ENCODE measurements around the gene PCTP.

The PCTP gene

DNA sequence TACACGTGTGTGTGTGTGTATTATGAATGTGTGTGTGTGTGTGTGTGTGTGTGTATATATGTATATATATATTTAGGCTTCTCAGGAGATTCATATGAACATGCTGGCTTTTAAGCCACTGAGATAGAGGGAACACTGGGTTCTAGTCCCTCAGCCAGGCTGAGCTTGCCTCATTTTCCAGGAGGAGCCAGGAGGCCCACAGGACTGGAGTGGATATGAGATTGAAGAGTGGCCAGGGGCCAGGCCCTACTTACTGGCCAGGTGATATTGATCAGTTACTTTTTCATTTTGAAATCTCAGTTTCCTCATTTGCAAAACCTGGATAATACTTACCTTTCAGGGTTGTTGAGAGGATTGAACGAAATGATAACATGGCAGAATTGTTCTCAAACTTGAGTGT is 5.8 kb downstream of the PCTP start:
- Histone ChIP-seq H3K9me3 (ENCODE audit: control insufficient read depth, insufficient read depth, low read length) (no peaks in the 10 kb centered on the region), H3K4me1 (ENCODE audit: insufficient read depth, low read length) (peaks cover 5% of the 10 kb centered on the region; the same call in 1 of the 2 replicates), H3K9ac (ENCODE audit: low read depth, low read length) (no peak overlapping the region), H3K36me3 (ENCODE audit: insufficient read depth, low read length) (no peaks in the 10 kb centered on the region; the same call in 1 of the 2 replicates)

DNA sequence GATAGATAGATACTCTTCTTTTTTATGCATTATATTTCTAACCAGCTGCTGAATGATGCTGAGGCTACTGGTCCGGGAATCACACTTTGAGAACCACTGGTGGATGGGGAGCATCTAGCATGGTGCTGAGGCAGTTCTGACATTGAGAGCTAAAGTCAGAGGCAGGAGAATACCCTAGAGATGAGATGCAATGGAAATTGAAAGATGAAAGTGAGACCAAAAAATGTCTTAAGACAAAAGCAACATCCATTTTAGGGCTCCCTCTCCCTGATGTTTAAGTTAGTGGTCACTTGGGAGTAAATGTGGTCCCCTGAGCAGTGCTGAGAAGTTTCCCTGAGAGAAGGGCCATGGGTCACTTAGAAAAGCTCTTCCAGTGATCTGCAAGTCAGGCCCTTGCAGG is 6.8 kb downstream of the PCTP start:
- Histone ChIP-seq H3K9me3 (ENCODE audit: control insufficient read depth, insufficient read depth, low read length) (no peaks in the 10 kb centered on the region), H3K36me3 (ENCODE audit: insufficient read depth, low read length) (no peaks in the 10 kb centered on the region; the same call in 1 of the 2 replicates), H3K9ac (ENCODE audit: low read depth, low read length) (no peak overlapping the region), H3K4me1 (ENCODE audit: insufficient read depth, low read length) (no peaks in the 10 kb centered on the region)

DNA sequence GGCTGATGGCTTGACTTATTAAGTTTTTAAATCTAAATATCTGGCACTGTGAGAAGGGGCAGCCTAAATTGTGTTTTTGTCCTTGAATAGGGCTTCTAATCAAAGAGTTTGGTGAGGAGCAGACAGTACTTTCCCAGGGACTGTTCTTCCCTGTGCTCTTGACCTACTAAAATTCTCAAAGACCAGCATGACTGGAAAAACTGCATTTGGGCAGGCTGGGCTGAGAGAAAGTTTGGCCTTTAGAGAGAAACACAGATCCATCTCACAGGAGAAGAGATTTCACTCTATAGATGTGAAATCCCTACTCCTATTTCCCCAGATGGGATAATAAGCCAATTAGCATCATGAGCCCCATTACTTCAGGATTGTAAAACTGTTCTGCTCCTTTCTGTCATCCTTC is 7.3 kb downstream of the PCTP start:
- no peak overlapping the region for H3K9ac ChIP-seq (ENCODE audit: low read depth, low read length)
- no peaks in the 10 kb centered on the region for H3K9me3 ChIP-seq (ENCODE audit: control insufficient read depth, insufficient read depth, low read length)
- H3K4me1 ChIP-seq (ENCODE audit: insufficient read depth, low read length) = no peaks in the 10 kb centered on the region
- H3K36me3 ChIP-seq (ENCODE audit: insufficient read depth, low read length) = no peaks in the 10 kb centered on the region; the same call in 1 of the 2 replicates

DNA sequence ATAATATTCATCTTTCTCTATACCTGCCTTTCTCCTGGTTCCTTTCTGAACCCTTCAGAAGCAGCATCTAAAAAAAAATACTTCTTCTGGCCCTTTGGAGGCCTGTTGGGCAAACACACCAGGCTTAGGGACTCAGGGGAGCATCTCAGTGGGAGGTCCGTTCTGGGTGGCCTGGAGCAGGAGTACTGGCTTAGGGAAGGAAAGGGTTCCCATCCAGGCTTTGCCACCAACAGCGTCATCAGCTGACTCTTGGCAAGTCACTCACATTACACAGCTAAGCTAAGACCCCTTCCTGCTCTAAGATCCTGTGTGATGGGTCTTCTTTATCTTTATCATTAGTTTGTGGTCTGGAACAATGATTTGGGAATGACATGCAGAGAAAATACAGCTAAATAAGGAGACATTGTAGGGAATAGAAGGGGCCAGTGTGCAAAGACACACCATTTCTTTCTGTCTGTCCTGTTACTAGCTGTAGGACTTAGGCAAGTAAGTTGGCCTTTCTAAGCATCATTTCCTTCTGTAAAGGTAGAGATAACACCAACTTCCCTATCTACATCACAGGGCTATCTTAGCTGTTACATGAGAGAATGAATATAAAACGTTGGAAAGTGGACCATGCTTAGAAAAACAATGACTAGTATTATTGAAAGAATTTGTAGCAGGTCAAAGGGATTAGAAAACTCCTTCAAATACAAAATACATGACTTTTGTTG is 9.9 kb downstream of the PCTP start:
- Histone ChIP-seq H3K9me3 (ENCODE audit: control insufficient read depth, insufficient read depth, low read length) (no peaks in the 10 kb centered on the region), H3K4me1 (ENCODE audit: insufficient read depth, low read length) (no peaks in the 10 kb centered on the region), H3K36me3 (ENCODE audit: insufficient read depth, low read length) (no peaks in the 10 kb centered on the region), H3K9ac (ENCODE audit: low read depth, low read length) (no peak overlapping the region)

DNA sequence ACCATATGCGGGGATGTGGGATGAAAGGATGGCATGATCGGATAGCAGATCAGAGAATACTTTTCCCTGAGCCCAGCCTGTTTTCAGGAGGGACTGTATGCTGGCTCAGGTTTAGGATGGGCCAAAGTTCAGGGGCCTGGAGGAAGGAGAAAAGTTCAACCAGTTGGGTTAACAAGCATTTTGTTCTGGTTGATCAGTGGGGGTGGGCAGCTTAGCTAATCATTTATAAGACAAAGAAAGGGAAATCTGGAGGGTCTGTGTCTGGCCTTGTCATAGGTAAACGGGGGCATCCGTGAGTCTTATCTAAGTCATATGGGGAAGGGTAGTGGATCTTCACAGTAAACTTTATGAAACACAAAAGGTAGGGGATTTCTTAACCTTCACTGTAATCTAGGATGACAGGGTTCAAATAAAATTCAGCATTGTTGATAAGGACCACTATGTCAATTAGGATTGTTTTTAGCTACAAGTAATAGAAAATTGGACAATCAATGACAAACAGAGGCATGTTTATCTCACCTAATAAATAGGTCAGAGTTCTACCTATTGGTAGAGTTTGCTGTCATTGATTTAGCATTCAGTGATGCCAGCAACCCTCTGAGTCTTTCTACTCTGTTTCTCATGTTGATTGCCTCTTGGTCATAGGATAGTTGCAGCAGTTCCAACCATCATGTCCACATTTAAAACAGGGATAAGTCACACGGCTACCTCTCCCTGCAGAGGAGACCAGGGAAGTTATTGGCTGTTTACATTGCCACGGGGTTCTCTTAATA is 11.4 kb downstream of the PCTP start:
- Histone ChIP-seq H3K4me1 (ENCODE audit: insufficient read depth, low read length) (no peaks in the 10 kb centered on the region), H3K9me3 (ENCODE audit: control insufficient read depth, insufficient read depth, low read length) (no peaks in the 10 kb centered on the region), H3K9ac (ENCODE audit: low read depth, low read length) (no peak overlapping the region), H3K36me3 (ENCODE audit: insufficient read depth, low read length) (no peaks in the 10 kb centered on the region)

DNA sequence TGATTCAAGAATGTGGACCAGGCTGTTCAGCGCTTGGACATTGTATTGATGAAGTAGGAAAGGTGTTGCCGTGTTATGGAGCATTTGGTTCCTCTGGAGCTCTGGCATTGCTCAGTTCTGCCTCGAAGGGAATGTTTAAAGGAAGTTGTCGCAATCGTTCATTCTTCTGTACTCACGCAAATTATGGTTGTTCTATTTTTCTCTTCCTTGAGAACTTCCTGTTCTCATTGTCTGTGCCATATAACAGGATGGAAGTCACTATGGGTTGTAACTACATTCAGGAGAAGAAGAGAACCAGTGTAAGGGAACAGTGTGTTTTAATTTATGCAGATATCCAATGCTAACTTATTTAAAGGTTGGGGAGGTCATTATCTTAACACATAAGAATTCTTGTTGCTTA is 13.0 kb downstream of the PCTP start:
- Histone ChIP-seq H3K9ac (ENCODE audit: low read depth, low read length) (no peak overlapping the region), H3K4me1 (ENCODE audit: insufficient read depth, low read length) (no peaks in the 10 kb centered on the region), H3K36me3 (ENCODE audit: insufficient read depth, low read length) (no peaks in the 10 kb centered on the region), H3K9me3 (ENCODE audit: control insufficient read depth, insufficient read depth, low read length) (no peaks in the 10 kb centered on the region)

DNA sequence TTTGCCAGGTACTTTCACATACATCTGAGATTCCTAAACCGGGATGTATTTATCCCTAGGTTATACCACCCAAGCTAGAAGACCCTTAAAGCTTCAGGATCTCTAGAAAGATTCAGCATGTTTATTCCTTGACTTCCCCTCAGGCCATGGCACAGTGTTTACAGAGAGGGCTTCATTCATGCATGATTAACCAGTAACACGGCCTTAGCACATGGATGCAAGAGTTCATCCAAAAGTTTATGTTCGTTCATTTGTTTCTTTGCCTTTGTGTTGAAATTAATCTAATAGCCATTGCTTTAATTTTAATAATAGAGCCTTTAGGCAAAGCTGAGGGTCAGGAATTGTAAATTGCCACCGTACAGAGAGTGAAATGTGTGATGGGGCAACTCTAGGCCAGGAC is 13.8 kb downstream of the PCTP start:
- H3K9ac ChIP-seq (ENCODE audit: low read depth, low read length) = no peak overlapping the region
- no peaks in the 10 kb centered on the region for H3K4me1 ChIP-seq (ENCODE audit: insufficient read depth, low read length)
- H3K9me3 ChIP-seq (ENCODE audit: control insufficient read depth, insufficient read depth, low read length) = no peaks in the 10 kb centered on the region
- H3K36me3 ChIP-seq (ENCODE audit: insufficient read depth, low read length) = no peaks in the 10 kb centered on the region

DNA sequence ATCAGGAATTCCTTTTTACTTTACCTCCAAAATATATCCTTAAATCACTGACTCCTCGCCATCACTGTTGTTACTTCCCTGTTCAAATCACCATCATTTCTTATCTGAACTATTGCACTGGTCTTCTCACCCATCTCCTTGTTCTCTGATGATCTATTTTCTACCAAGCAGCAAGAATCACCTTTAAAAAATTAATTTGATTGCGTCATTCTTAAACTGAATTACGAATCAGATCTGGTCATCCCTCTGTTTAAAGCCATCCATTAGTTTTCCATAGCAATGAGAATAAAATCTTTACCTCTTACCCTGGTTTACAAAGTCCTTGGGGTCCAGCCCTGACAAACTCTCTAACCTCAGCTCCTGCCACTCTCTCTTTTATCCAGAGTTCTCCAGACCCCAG is 14.6 kb downstream of the PCTP start:
- Histone ChIP-seq H3K36me3 (ENCODE audit: insufficient read depth, low read length) (no peaks in the 10 kb centered on the region), H3K4me1 (ENCODE audit: insufficient read depth, low read length) (no peaks in the 10 kb centered on the region), H3K9ac (ENCODE audit: low read depth, low read length) (no peak overlapping the region), H3K9me3 (ENCODE audit: control insufficient read depth, insufficient read depth, low read length) (no peaks in the 10 kb centered on the region)

DNA sequence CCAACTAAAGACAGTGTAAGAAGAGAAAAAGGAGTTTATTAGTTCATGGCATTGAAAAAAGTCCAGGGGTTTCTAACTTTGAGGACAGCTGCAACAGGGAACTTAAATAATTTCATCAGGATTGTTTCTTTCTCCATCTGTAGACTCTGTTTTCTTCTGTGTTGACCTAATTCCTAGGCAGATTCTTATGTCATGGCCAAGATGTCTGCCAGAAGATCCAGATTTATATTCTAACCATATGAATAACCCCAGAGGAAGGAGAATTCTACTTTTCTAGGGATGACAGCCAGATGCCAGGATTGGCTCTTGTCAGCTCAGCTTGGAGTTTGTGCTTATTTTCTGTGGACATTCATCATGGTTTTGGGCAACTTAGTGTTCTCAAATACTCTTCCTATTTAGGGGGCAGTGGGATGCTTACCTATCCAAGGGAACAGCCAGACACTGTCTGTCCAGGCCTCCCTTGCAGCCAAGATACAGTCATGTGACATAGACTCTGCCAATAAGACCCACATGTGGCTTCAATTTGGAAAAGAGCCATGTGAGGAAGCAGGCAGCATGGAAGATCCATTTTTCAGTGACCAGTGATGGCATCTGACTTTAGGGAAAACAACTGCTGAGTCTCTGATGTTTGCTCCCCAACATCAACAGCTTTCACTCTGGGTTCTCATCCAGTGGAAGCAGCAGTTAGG is 18.2 kb downstream of the PCTP start:
- H3K9me3 ChIP-seq (ENCODE audit: control insufficient read depth, insufficient read depth, low read length) = no peaks in the 10 kb centered on the region
- no peak overlapping the region for H3K9ac ChIP-seq (ENCODE audit: low read depth, low read length)
- H3K36me3 ChIP-seq (ENCODE audit: insufficient read depth, low read length) = no peaks in the 10 kb centered on the region; the same call in 1 of the 2 replicates
- no peaks in the 10 kb centered on the region for H3K4me1 ChIP-seq (ENCODE audit: insufficient read depth, low read length)

DNA sequence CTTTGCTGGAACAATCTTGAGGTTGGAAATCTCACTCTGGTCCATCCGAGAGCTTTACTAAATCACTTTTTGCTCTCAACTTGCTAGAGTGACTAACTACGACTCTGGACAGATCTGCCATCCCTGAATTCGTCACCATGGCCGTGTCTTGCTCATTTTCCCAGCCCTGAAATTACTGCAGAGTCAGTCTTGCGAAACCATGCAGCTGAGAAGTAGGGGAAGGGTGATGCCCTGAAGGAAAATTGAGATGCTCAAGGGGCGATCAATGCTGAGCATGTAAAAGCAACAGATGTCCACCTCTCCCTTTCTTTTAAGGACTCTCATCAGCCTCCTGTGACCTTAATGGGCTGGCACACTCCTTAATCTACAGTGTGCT is 18.8 kb downstream of the PCTP start:
- H3K9me3 ChIP-seq (ENCODE audit: control insufficient read depth, insufficient read depth, low read length) = no peaks in the 10 kb centered on the region
- no peaks in the 10 kb centered on the region; the same call in 1 of the 2 replicates for H3K36me3 ChIP-seq (ENCODE audit: insufficient read depth, low read length)
- H3K4me1 ChIP-seq (ENCODE audit: insufficient read depth, low read length) = no peaks in the 10 kb centered on the region
- H3K9ac ChIP-seq (ENCODE audit: low read depth, low read length) = no peak overlapping the region

DNA sequence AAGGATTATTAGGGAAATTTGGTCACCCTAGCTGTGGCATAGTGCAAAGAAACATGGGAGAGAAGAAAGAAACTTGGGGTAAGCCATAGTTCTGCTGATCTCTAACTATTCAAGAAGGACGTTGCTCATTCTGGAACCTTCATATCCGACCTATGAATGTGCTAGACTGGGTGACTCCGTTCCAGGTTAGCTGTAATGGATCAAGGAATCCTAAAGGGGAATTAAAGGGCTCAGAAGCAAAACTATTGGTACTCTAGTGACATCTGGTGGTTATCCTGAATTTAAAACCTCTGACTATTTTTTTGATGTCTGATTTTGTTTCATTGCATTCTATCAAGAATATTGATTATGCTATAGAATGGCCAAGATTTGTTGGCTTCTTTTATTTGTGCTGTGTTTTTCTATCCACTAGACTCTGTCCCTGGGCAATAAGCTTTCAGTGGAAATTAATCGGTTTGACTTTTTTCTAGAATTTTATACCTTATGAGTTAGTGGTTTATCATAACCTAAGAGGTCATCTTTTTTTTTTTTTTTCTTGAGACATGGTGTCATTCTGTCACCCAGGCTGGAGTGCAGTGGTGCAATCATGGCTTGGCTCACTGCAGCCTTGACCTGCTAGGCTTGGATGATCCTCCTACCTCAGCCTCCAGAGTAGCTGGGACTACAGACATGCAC is 19.5 kb downstream of the PCTP start:
- no peaks in the 10 kb centered on the region for H3K9me3 ChIP-seq (ENCODE audit: control insufficient read depth, insufficient read depth, low read length)
- no peaks in the 10 kb centered on the region for H3K4me1 ChIP-seq (ENCODE audit: insufficient read depth, low read length)
- H3K36me3 ChIP-seq (ENCODE audit: insufficient read depth, low read length) = no peaks in the 10 kb centered on the region; the same call in 1 of the 2 replicates
- H3K9ac ChIP-seq (ENCODE audit: low read depth, low read length) = no peak overlapping the region

DNA sequence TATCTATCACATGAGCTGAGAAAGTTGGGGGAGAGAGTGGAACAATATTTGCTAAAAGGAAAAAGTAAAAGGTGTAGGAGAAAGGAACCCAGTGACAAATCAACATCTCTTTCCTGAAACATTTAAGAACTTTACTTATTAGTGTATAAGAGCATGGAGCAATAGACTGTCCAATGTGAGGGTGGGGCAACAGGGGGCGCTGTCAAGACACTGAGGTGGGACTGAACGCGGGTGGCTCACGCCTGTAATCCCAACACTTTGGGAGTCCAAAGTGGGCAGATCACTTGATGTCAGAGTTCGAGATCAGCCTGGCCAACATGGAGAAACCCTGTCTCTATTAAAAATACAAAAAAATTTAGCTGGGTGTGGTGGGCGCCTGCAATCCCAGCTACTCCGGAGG is 21.2 kb downstream of the PCTP start:
- H3K36me3 ChIP-seq (ENCODE audit: insufficient read depth, low read length) = no peaks in the 10 kb centered on the region; the same call in 1 of the 2 replicates
- no peak overlapping the region for H3K9ac ChIP-seq (ENCODE audit: low read depth, low read length)
- no peaks in the 10 kb centered on the region for H3K9me3 ChIP-seq (ENCODE audit: control insufficient read depth, insufficient read depth, low read length)
- H3K4me1 ChIP-seq (ENCODE audit: insufficient read depth, low read length) = no peaks in the 10 kb centered on the region

DNA sequence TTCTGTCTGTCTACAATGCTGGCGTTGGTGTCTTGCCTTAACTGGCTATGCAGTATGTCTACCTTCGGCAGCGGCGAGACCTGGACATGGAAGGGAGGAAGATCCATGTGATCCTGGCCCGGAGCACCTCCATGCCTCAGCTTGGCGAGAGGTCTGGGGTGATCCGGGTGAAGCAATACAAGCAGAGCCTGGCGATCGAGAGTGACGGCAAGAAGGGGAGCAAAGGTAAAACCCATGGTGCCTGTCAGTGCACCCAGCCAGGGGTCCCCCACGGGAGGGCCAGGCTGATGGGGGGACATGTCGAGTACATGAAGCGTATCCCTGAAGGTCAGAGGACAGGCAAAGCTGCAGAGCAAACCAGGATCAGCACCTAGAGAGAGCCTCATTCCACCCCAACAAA is 22.8 kb downstream of the PCTP start:
- no peaks in the 10 kb centered on the region; the same call in 1 of the 2 replicates for H3K36me3 ChIP-seq (ENCODE audit: insufficient read depth, low read length)
- H3K9me3 ChIP-seq (ENCODE audit: control insufficient read depth, insufficient read depth, low read length) = no peaks in the 10 kb centered on the region
- H3K4me1 ChIP-seq (ENCODE audit: insufficient read depth, low read length) = no peaks in the 10 kb centered on the region
- no peak overlapping the region for H3K9ac ChIP-seq (ENCODE audit: low read depth, low read length)

DNA sequence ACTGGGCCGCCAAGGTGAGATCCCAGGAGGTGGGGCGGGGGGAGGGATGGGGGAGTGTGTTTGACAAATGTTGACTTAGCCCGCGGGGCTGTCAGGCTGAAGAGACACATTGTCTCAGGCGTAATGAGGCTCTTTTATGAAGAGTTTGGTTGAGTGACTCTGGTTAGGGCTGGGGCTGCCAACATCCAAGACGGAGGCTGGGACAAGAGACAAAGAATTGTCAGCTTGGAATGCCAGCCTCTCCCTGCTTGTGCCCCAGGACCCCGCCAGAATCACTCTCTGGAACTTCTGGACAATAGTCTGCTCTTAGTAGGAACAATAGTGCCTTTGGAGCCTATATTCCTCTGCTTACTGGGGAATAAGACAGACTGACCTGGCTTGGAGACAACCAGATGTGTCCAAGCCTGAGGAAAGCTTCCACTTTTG is 24.0 kb downstream of the PCTP start:
- Histone ChIP-seq H3K4me1 (ENCODE audit: insufficient read depth, low read length) (no peaks in the 10 kb centered on the region), H3K9ac (ENCODE audit: low read depth, low read length) (no peak overlapping the region), H3K9me3 (ENCODE audit: control insufficient read depth, insufficient read depth, low read length) (no peaks in the 10 kb centered on the region), H3K36me3 (ENCODE audit: insufficient read depth, low read length) (no peaks in the 10 kb centered on the region; the same call in 1 of the 2 replicates)

Data from ES-I3 (cell line).